HUES64 (cell line): ENCODE data around the gene SIAH2.

Source experiments
- H3K27ac ChIP-seq: 2 replicates; pipeline ENCODE4 v1.7.0; 2013; ENCODE audit warnings: low read depth, low read length, inconsistent platforms
- H3K27me3 ChIP-seq: 2 replicates; pipeline ENCODE4 v1.6.1; 2013; ENCODE audit warnings: mild to moderate bottlenecking, low read length; ENCODE audit not compliant: insufficient read depth
- H3K36me3 ChIP-seq: 2 replicates; pipeline ENCODE4 v1.6.1; 2013; ENCODE audit warnings: mild to moderate bottlenecking, low read length; ENCODE audit not compliant: insufficient read depth
- H3K4me1 ChIP-seq: 2 replicates; pipeline ENCODE4 v1.6.1; 2013; ENCODE audit warnings: mild to moderate bottlenecking, low read length, moderate library complexity; ENCODE audit not compliant: insufficient read depth
- H3K4me3 ChIP-seq: 2 replicates; pipeline ENCODE4 v1.5.1; 2013; ENCODE audit warnings: mild to moderate bottlenecking, low read length, moderate library complexity
- H3K9ac ChIP-seq: 2 replicates; pipeline ENCODE4 v1.6.1; 2013; ENCODE audit warnings: mild to moderate bottlenecking, low read depth, low read length
- H3K9me3 ChIP-seq: 2 replicates; pipeline ENCODE4 v1.6.1; 2013; ENCODE audit warnings: low read depth, low read length; ENCODE audit not compliant: insufficient read depth
- WGBS: fragments of 150-250, 120-280 bp; methylation state at CpG from one replicate; pipeline ENCODE4 v1.1.7; 2013; ENCODE audit warnings: missing lambda C conversion rate; 5-methylcytosine and 5-hydroxymethylcytosine counted together

Gene SIAH2

GRCh38 chr3:150697646-150698045, 65.3 kb downstream of the SIAH2 start:
- Histone ChIP-seq H3K9ac (no peak overlapping the region), H3K4me3 (no peak overlapping the region), H3K4me1 (no peaks in the 10 kb centered on the region), H3K27ac (no peak overlapping the region), H3K9me3 (peaks cover 16% of the 10 kb centered on the region), H3K27me3 (no peaks in the 10 kb centered on the region), H3K36me3 (no peaks in the 10 kb centered on the region)

- Histone ChIP-seq H3K27me3 (no peaks in the 10 kb centered on the region), H3K9ac (no peak overlapping the region), H3K27ac (no peak overlapping the region), H3K4me3 (no peak overlapping the region), H3K4me1 (no peaks in the 10 kb centered on the region), H3K9me3 (peaks cover 47% of the 10 kb centered on the region), H3K36me3 (no peaks in the 10 kb centered on the region)
- 85% methylated on average over 2 of the region's 2 CpGs for WGBS
Measured at GRCh38 chr3:150691414-150692040, 71.4 kb downstream of the SIAH2 start.
